Gastroesophageal sphincter (tissue), 3 donors: ENCODE data around the gene TBC1D22B.

ENCODE experiments used
- EP300 ChIP-seq: sonication (generic); formaldehyde crosslinking; IDR thresholded peaks from one replicate; pipeline ENCODE4 v1.6.1; 2017; ENCODE audit warnings: antibody characterized with exemption, mild to moderate bottlenecking
- POLR2A ChIP-seq, 2 donors: fragments of 450-650 bp; IDR thresholded peaks; one replicate each; pipeline ENCODE4 v1.6.1; 2017; ENCODE audit warnings: antibody characterized with exemption in 2 of 2, mild to moderate bottlenecking in 2 of 2, moderate library complexity in 1 of 2
- POLR2AphosphoS5 ChIP-seq: sonication (generic); formaldehyde crosslinking; IDR thresholded peaks from one replicate; pipeline ENCODE4 v1.6.1; 2017; ENCODE audit warnings: antibody characterized with exemption
- TF ChIP-seq, protein P1 (sequence below), 4 experiments: fragments of 200-600 bp in 2 of 4; fragments of 450-650 bp in 2 of 4; sonication (generic) in 1 of 4; IDR thresholded peaks; one replicate each; pipeline ENCODE4 v1.5.1; 2017 to 2019; ENCODE audit warnings: antibody characterized with exemption in 4 of 4, mild to moderate bottlenecking in 2 of 4, moderate library complexity in 2 of 4

DNA sequence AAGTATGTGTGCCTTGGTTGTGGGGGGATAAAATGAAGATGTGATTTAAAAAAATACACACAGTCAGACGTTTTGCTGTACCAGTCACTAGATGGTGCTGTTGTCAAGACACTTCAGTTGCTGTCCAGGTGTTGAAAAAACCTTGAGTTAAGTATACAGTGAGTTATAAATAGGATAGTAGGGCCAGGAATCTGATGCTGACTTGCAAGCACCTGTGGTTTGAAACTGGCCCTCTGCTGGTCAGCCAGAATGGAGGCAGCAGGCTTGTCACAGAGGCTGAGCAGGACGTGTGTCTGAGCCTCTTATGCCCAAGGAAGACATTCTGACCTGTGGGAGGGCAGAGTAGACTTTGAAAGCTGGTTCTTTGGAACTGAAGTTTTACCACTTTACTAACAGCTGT lies 124.0 kb downstream of the TBC1D22B start:
- TF ChIP-seq, protein P1, sequence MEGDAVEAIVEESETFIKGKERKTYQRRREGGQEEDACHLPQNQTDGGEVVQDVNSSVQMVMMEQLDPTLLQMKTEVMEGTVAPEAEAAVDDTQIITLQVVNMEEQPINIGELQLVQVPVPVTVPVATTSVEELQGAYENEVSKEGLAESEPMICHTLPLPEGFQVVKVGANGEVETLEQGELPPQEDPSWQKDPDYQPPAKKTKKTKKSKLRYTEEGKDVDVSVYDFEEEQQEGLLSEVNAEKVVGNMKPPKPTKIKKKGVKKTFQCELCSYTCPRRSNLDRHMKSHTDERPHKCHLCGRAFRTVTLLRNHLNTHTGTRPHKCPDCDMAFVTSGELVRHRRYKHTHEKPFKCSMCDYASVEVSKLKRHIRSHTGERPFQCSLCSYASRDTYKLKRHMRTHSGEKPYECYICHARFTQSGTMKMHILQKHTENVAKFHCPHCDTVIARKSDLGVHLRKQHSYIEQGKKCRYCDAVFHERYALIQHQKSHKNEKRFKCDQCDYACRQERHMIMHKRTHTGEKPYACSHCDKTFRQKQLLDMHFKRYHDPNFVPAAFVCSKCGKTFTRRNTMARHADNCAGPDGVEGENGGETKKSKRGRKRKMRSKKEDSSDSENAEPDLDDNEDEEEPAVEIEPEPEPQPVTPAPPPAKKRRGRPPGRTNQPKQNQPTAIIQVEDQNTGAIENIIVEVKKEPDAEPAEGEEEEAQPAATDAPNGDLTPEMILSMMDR (IDR thresholded peaks at IDR 0.05): peak in 3 of 4 experiments; percentile 26 to 53 (median 36)
- TF ChIP-seq EP300: no peak
- no peak for TF ChIP-seq POLR2A (IDR thresholded peaks at IDR 0.05)
- no peak for TF ChIP-seq POLR2AphosphoS5
